IPS-18c (cell line): Measurements from ENCODE around the gene FBH1.
"Not testable (repeated sequence)": the region's sequence is repeated elsewhere in the genome, so short reads cannot be mapped to it uniquely, and the experiment has no call there.

Source experiments
- H3K4me3 ChIP-seq: 2 replicates; pipeline ENCODE4 v1.7.0; 2013; ENCODE audit warnings: low read depth, mild to moderate bottlenecking, low read length, moderate library complexity; ENCODE audit not compliant: insufficient read depth
- H3K9me3 ChIP-seq: one replicate; pipeline ENCODE4 v1.6.1; 2013; ENCODE audit warnings: mild to moderate bottlenecking, low read length, moderate library complexity; ENCODE audit not compliant: control insufficient read depth, insufficient read depth

FBH1 gene

GRCh38 chr10:5868383-5868782, 21.7 kb upstream of the FBH1 start:
- not testable (repeated sequence) for H3K4me3 ChIP-seq, H3K9me3 ChIP-seq

- Histone ChIP-seq H3K9me3 (peaks cover 4% of the 10 kb centered on the region), H3K4me3 (no peak overlapping the region)
Observed at GRCh38 chr10:5869156-5869555, 20.9 kb upstream of the FBH1 start.

- H3K4me3 ChIP-seq: no peak overlapping the region
- peaks cover 4% of the 10 kb centered on the region for H3K9me3 ChIP-seq
Observed at GRCh38 chr10:5871596-5871995, 18.4 kb upstream of the FBH1 start.

GRCh38 chr10:5873515-5873995, 16.5 kb upstream of the FBH1 start:
- no peak overlapping the region for H3K4me3 ChIP-seq
- peaks cover under 1% of the 10 kb centered on the region for H3K9me3 ChIP-seq

GRCh38 chr10:5876181-5876768, 13.8 kb upstream of the FBH1 start:
- Histone ChIP-seq H3K9me3 (no peaks in the 10 kb centered on the region), H3K4me3 (no peak overlapping the region)

- H3K4me3 ChIP-seq, H3K9me3 ChIP-seq: not testable (repeated sequence)
Observed at GRCh38 chr10:5877041-5877440, 13.0 kb upstream of the FBH1 start.

- H3K4me3 ChIP-seq: no peak overlapping the region
- no peaks in the 10 kb centered on the region for H3K9me3 ChIP-seq
Observed at GRCh38 chr10:5882961-5883360, 7.1 kb upstream of the FBH1 start.

GRCh38 chr10:5885619-5886018, 4.4 kb upstream of the FBH1 start:
- H3K4me3 ChIP-seq: no peak overlapping the region
- no peaks in the 10 kb centered on the region for H3K9me3 ChIP-seq

- Histone ChIP-seq H3K4me3 (no peak overlapping the region), H3K9me3 (no peaks in the 10 kb centered on the region)
Observed at GRCh38 chr10:5887029-5887428, 3.0 kb upstream of the FBH1 start.

- Histone ChIP-seq H3K4me3 (no peak overlapping the region), H3K9me3 (no peaks in the 10 kb centered on the region)
Observed at GRCh38 chr10:5887641-5888040, 2.4 kb upstream of the FBH1 start.

GRCh38 chr10:5888351-5888750, 1.7 kb upstream of the FBH1 start:
- no peaks in the 10 kb centered on the region for H3K9me3 ChIP-seq
- H3K4me3 ChIP-seq: peak overlapping the region; percentile 89

GRCh38 chr10:5888843-5889623, 1.0 kb upstream of the FBH1 start:
- H3K9me3 ChIP-seq: no peaks in the 10 kb centered on the region
- H3K4me3 ChIP-seq: peak overlapping the region; percentile 89

- Histone ChIP-seq H3K9me3 (no peaks in the 10 kb centered on the region), H3K4me3 (peak overlapping the region; percentile 63)
Observed at GRCh38 chr10:5890452-5890915, 441 bp downstream of the FBH1 start.

- H3K9me3 ChIP-seq: no peaks in the 10 kb centered on the region
Observed at GRCh38 chr10:5891009-5891408, 966 bp downstream of the FBH1 start.

GRCh38 chr10:5892007-5892406, 2.0 kb downstream of the FBH1 start:
- H3K9me3 ChIP-seq: no peaks in the 10 kb centered on the region
- no peak overlapping the region for H3K4me3 ChIP-seq

More at GRCh38 chr10:5891009-5891408, 966 bp downstream of the FBH1 start:
- peak overlapping the region; percentile 63 for H3K4me3 ChIP-seq

- no peak overlapping the region for H3K4me3 ChIP-seq
- H3K9me3 ChIP-seq: no peaks in the 10 kb centered on the region
Observed at GRCh38 chr10:5893321-5893720, 3.3 kb downstream of the FBH1 start.

GRCh38 chr10:5894403-5894802, 4.4 kb downstream of the FBH1 start:
- Histone ChIP-seq H3K9me3 (no peaks in the 10 kb centered on the region), H3K4me3 (no peak overlapping the region)

- no peaks in the 10 kb centered on the region for H3K9me3 ChIP-seq
- H3K4me3 ChIP-seq: no peak overlapping the region
Observed at GRCh38 chr10:5894873-5895272, 4.8 kb downstream of the FBH1 start.
